ENCODE data around the gene SCN4A. TPM values are rescaled to one million over a fixed set of nuclear protein-coding genes. Genes with fewer than 3 reads are reported as not detected.

Gene SCN4A
- total and polyA plus RNA-seq, 2 donors: 0.19 to 0.46 TPM

- H3K27ac ChIP-seq (ENCODE audit: low read depth in 1 of 2, low read length in 1 of 2): no peak overlapping the region
- no peaks in the 10 kb centered on the region for H3K9me3 ChIP-seq (ENCODE audit: control insufficient read depth in 2 of 2, insufficient read depth in 1 of 2, low read length in 1 of 2)
- peaks cover 10 to 18% of the 10 kb centered on the region in 2 donors for H3K4me1 ChIP-seq (ENCODE audit: control insufficient read depth in 2 of 2, insufficient read depth in 2 of 2, low read length in 2 of 2)
- DNase-seq (ENCODE audit: low read depth in 6 of 9, low spot score in 9 of 9): no peak
- H3K36me3 ChIP-seq (ENCODE audit: control insufficient read depth in 2 of 2, insufficient read depth in 2 of 2, low read length in 1 of 2): no peaks in the 10 kb centered on the region
- no peak overlapping the region for H3K4me3 ChIP-seq (ENCODE audit: low read length in 2 of 2)
- 87% methylated on average over 9 of the region's 9 CpGs for WGBS
- H3K27me3 ChIP-seq (ENCODE audit: control insufficient read depth in 2 of 2, insufficient read depth in 1 of 2, low read length in 1 of 2): peaks cover 0 to 6% of the 10 kb centered on the region in 2 donors
These were observed 29.0 kb downstream of the SCN4A start for GRCh38 chr17:63943745-63944144.

DNA sequence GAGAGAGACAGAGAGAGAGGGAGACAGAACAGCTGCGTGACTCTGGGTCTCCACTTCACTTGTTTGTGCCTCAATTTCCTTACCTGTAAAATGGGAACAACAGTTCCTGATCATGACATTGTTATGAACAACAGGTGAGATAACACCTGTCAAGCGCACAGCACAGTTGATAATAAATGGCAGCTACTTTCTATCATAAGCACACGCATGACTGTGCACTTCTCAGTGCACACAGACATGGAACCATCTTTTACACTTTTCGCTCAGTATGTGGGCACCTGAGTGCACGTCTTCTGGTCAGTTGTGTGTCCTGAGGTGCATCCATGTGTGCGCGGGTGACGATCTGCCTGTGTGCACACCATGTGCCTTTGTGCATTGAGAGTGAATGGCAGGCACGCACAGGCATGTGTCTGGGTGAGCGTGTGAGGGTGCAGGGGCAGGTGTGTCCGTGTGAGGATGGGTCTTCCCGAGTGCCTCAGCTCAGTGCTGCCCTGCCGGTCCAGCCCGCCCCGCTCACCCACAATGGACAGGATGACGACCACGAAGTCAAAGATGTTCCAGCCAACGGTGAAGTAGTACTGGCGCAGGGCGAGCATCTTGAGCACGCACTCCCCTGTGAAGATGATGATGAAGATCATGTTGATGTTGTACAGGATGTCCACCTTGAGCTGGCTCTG, 30.3 kb downstream of the SCN4A start:
- H3K27me3 ChIP-seq (ENCODE audit: control insufficient read depth in 2 of 2, insufficient read depth in 1 of 2, low read length in 1 of 2): peaks cover 0 to 6% of the 10 kb centered on the region in 2 donors
- H3K27ac ChIP-seq (ENCODE audit: low read depth in 1 of 2, low read length in 1 of 2): no peak overlapping the region
- peaks cover 10 to 18% of the 10 kb centered on the region in 2 donors for H3K4me1 ChIP-seq (ENCODE audit: control insufficient read depth in 2 of 2, insufficient read depth in 2 of 2, low read length in 2 of 2)
- H3K36me3 ChIP-seq (ENCODE audit: control insufficient read depth in 2 of 2, insufficient read depth in 2 of 2, low read length in 1 of 2): no peaks in the 10 kb centered on the region
- H3K4me3 ChIP-seq (ENCODE audit: low read length in 2 of 2): no peak overlapping the region
- DNase-seq (ENCODE audit: low read depth in 6 of 9, low spot score in 9 of 9): no peak
- no peaks in the 10 kb centered on the region for H3K9me3 ChIP-seq (ENCODE audit: control insufficient read depth in 2 of 2, insufficient read depth in 1 of 2, low read length in 1 of 2)
- WGBS: 97% methylated on average over 21 of the region's 21 CpGs

DNA sequence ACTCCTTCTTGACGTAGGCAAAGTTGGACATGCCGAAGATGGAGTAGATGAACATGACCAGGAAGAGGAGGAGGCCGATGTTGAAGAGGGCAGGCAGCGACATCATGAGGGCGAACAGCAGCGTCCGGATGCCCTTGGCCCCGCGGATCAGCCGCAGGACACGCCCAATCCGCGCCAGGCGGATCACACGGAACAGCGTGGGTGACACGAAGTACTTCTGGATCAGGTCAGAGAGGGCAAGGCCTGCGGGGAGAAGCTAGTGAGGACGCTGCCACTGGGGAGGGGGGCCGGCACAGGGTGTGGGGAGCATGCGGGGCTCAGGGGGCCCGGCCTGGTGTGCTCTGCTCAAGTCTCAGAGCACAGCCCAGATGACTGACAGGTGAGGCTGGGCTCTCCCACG, 31.0 kb downstream of the SCN4A start:
- no peak for DNase-seq (ENCODE audit: low read depth in 6 of 9, low spot score in 9 of 9)
- peaks cover 0 to 6% of the 10 kb centered on the region in 2 donors for H3K27me3 ChIP-seq (ENCODE audit: control insufficient read depth in 2 of 2, insufficient read depth in 1 of 2, low read length in 1 of 2)
- no peak overlapping the region for H3K27ac ChIP-seq (ENCODE audit: low read depth in 1 of 2, low read length in 1 of 2)
- H3K4me1 ChIP-seq (ENCODE audit: control insufficient read depth in 2 of 2, insufficient read depth in 2 of 2, low read length in 2 of 2): peaks cover 10 to 15% of the 10 kb centered on the region in 2 donors
- WGBS: 97% methylated on average over 23 of the region's 23 CpGs
- no peak overlapping the region for H3K4me3 ChIP-seq (ENCODE audit: low read length in 2 of 2)
- no peaks in the 10 kb centered on the region for H3K36me3 ChIP-seq (ENCODE audit: control insufficient read depth in 2 of 2, insufficient read depth in 2 of 2, low read length in 1 of 2)
- no peaks in the 10 kb centered on the region for H3K9me3 ChIP-seq (ENCODE audit: control insufficient read depth in 2 of 2, insufficient read depth in 1 of 2, low read length in 1 of 2)

DNA sequence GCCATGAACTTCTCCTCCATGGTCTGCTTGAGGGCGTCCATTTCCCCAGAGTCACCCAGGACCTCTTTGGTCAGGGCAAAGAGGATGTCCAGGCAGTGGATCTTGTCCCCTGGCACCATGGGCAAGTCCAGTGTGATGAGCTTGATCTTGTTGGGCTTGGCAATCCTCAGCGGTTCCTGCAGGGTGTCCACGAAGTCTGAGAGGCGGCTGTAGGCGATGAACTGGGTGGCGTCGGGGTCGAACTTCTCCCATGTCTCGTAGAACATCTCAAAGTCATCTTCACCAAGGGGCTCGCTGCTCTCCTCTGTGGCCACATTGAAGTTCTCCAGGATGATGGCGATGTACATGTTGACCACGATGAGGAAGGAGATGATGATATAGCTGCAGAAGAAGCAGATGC, 31.6 kb downstream of the SCN4A start:
- H3K27ac ChIP-seq (ENCODE audit: low read depth in 1 of 2, low read length in 1 of 2): no peak overlapping the region
- no peaks in the 10 kb centered on the region for H3K36me3 ChIP-seq (ENCODE audit: control insufficient read depth in 2 of 2, insufficient read depth in 2 of 2, low read length in 1 of 2)
- H3K4me3 ChIP-seq (ENCODE audit: low read length in 2 of 2): no peak overlapping the region
- no peaks in the 10 kb centered on the region for H3K9me3 ChIP-seq (ENCODE audit: control insufficient read depth in 2 of 2, insufficient read depth in 1 of 2, low read length in 1 of 2)
- H3K27me3 ChIP-seq (ENCODE audit: control insufficient read depth in 2 of 2, insufficient read depth in 1 of 2, low read length in 1 of 2): peaks cover 0 to 6% of the 10 kb centered on the region in 2 donors
- WGBS: 96% methylated on average over 12 of the region's 12 CpGs
- H3K4me1 ChIP-seq (ENCODE audit: control insufficient read depth in 2 of 2, insufficient read depth in 2 of 2, low read length in 2 of 2): peaks cover 4 to 9% of the 10 kb centered on the region in 2 donors
- DNase-seq (ENCODE audit: low read depth in 6 of 9, low spot score in 9 of 9): no peak

- DNase-seq (ENCODE audit: low read depth in 6 of 9, low spot score in 9 of 9): no peak
- Histone ChIP-seq H3K4me3 (ENCODE audit: low read length in 2 of 2) (no peak overlapping the region), H3K36me3 (ENCODE audit: control insufficient read depth in 2 of 2, insufficient read depth in 2 of 2, low read length in 1 of 2) (no peaks in the 10 kb centered on the region), H3K27me3 (ENCODE audit: control insufficient read depth in 2 of 2, insufficient read depth in 1 of 2, low read length in 1 of 2) (peaks cover 0 to 6% of the 10 kb centered on the region in 2 donors), H3K4me1 (ENCODE audit: control insufficient read depth in 2 of 2, insufficient read depth in 2 of 2, low read length in 2 of 2) (peaks cover 0 to 3% of the 10 kb centered on the region in 2 donors), H3K9me3 (ENCODE audit: control insufficient read depth in 2 of 2, insufficient read depth in 1 of 2, low read length in 1 of 2) (no peaks in the 10 kb centered on the region), H3K27ac (ENCODE audit: low read depth in 1 of 2, low read length in 1 of 2) (no peak overlapping the region)
- WGBS: 98% methylated on average over 14 of the region's 14 CpGs
These were observed 32.1 kb downstream of the SCN4A start for GRCh38 chr17:63940584-63940983.

- no peak for DNase-seq (ENCODE audit: low read depth in 6 of 9, low spot score in 9 of 9)
- no peaks in the 10 kb centered on the region for H3K9me3 ChIP-seq (ENCODE audit: control insufficient read depth in 2 of 2, insufficient read depth in 1 of 2, low read length in 1 of 2)
- no peaks in the 10 kb centered on the region for H3K4me1 ChIP-seq (ENCODE audit: control insufficient read depth in 2 of 2, insufficient read depth in 2 of 2, low read length in 2 of 2)
- no peak overlapping the region for H3K4me3 ChIP-seq (ENCODE audit: low read length in 2 of 2)
- no peaks in the 10 kb centered on the region for H3K36me3 ChIP-seq (ENCODE audit: control insufficient read depth in 2 of 2, insufficient read depth in 2 of 2, low read length in 1 of 2)
- H3K27ac ChIP-seq (ENCODE audit: low read depth in 1 of 2, low read length in 1 of 2): no peak overlapping the region
- peaks cover 0 to 5% of the 10 kb centered on the region in 2 donors for H3K27me3 ChIP-seq (ENCODE audit: control insufficient read depth in 2 of 2, insufficient read depth in 1 of 2, low read length in 1 of 2)
- WGBS: 98% methylated on average over 6 of the region's 6 CpGs
These were observed 32.8 kb downstream of the SCN4A start for GRCh38 chr17:63939884-63940283.

DNA sequence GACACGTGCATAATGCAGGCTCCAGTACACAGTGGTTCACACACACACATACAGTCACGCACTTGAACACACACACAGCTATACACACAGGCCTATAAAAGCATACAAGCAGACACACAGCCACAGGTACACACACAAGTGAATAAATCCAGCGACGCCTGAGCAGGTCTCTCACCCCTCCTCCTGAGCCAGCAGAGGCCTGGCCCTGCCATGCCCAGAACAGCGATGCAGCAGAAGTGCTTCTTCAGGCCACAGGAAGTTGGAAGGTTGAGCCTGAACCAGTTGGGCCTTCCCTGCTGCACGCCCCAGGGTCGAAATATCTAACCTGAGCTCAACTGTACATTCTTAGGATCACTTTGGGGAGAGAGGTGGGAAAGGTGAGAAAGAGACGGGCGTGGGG, 33.3 kb downstream of the SCN4A start:
- no peaks in the 10 kb centered on the region for H3K9me3 ChIP-seq (ENCODE audit: control insufficient read depth in 2 of 2, insufficient read depth in 1 of 2, low read length in 1 of 2)
- no peaks in the 10 kb centered on the region for H3K4me1 ChIP-seq (ENCODE audit: control insufficient read depth in 2 of 2, insufficient read depth in 2 of 2, low read length in 2 of 2)
- no peak overlapping the region for H3K27ac ChIP-seq (ENCODE audit: low read depth in 1 of 2, low read length in 1 of 2)
- no peak overlapping the region for H3K4me3 ChIP-seq (ENCODE audit: low read length in 2 of 2)
- H3K36me3 ChIP-seq (ENCODE audit: control insufficient read depth in 2 of 2, insufficient read depth in 2 of 2, low read length in 1 of 2): no peaks in the 10 kb centered on the region
- peaks cover 0 to 1% of the 10 kb centered on the region in 2 donors for H3K27me3 ChIP-seq (ENCODE audit: control insufficient read depth in 2 of 2, insufficient read depth in 1 of 2, low read length in 1 of 2)
- no peak for DNase-seq (ENCODE audit: low read depth in 6 of 9, low spot score in 9 of 9)
- 95% methylated on average over 9 of the region's 9 CpGs for WGBS

DNA sequence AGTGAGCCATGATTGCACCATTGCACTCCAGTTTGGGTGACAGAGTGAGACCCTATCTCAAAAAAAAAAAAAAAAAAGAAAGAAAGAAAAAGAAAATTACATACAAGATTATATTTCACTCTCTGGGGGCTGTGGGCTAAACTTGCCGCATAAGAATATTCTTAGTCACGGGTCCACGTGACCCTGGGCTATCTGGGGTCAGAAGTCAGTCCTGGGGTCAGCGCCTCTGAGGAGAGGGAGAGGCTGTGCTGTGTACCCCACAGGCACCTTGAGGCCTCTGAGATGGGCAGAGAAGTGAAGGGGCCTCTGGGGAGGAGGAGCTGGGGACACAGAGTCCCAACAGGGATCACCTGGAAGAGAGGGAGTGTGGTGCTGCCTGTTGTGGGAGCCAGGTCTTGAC, 34.8 kb downstream of the SCN4A start:
- Histone ChIP-seq H3K9me3 (ENCODE audit: control insufficient read depth in 2 of 2, insufficient read depth in 1 of 2, low read length in 1 of 2) (no peaks in the 10 kb centered on the region), H3K36me3 (ENCODE audit: control insufficient read depth in 2 of 2, insufficient read depth in 2 of 2, low read length in 1 of 2) (no peaks in the 10 kb centered on the region), H3K4me1 (ENCODE audit: control insufficient read depth in 2 of 2, insufficient read depth in 2 of 2, low read length in 2 of 2) (peaks cover 0 to 2% of the 10 kb centered on the region in 2 donors), H3K27ac (ENCODE audit: low read depth in 1 of 2, low read length in 1 of 2) (no peak overlapping the region), H3K27me3 (ENCODE audit: control insufficient read depth in 2 of 2, insufficient read depth in 1 of 2, low read length in 1 of 2) (no peaks in the 10 kb centered on the region), H3K4me3 (ENCODE audit: low read length in 2 of 2) (no peak overlapping the region)
- no peak for DNase-seq (ENCODE audit: low read depth in 6 of 9, low spot score in 9 of 9)
- WGBS: 97% methylated on average over 4 of the region's 4 CpGs

- DNase-seq (ENCODE audit: low read depth in 6 of 9, low spot score in 9 of 9): no peak
- H3K9me3 ChIP-seq (ENCODE audit: control insufficient read depth in 2 of 2, insufficient read depth in 1 of 2, low read length in 1 of 2): no peaks in the 10 kb centered on the region
These were observed 35.4 kb downstream of the SCN4A start for GRCh38 chr17:63937319-63937718.

More at GRCh38 chr17:63937319-63937718, 35.4 kb downstream of the SCN4A start:
- Histone ChIP-seq H3K27ac (ENCODE audit: low read depth in 1 of 2, low read length in 1 of 2) (no peak overlapping the region), H3K27me3 (ENCODE audit: control insufficient read depth in 2 of 2, insufficient read depth in 1 of 2, low read length in 1 of 2) (no peaks in the 10 kb centered on the region), H3K4me1 (ENCODE audit: control insufficient read depth in 2 of 2, insufficient read depth in 2 of 2, low read length in 2 of 2) (peaks cover 2 to 8% of the 10 kb centered on the region in 2 donors), H3K36me3 (ENCODE audit: control insufficient read depth in 2 of 2, insufficient read depth in 2 of 2, low read length in 1 of 2) (no peaks in the 10 kb centered on the region), H3K4me3 (ENCODE audit: low read length in 2 of 2) (no peak overlapping the region)
- WGBS: 96% methylated on average over 6 of the region's 6 CpGs

Data from thymus (tissue), 11 donors.